HL-60 (cell line): ENCODE results near the gene AP3S2.

Experiments used
- DNase-seq, 2 experiments: peaks; one replicate each; pipeline ENCODE4 v3.0.0-alpha.2; 2010 to 2020; ENCODE audit warnings: low read depth in 1 of 2, low spot score in 1 of 2
- H3K27ac ChIP-seq: fragments of 250-450 bp; sonication (Bioruptor Pico); replicated peaks from 2 replicates; pipeline ENCODE4 v1.5.1; 2020; ENCODE audit warnings: mild to moderate bottlenecking, moderate library complexity
- H3K27me3 ChIP-seq: fragments of 250-450 bp; sonication (Bioruptor Pico); 2 replicates; pipeline ENCODE4 v1.5.1; 2021; ENCODE audit warnings: mild to moderate bottlenecking, moderate library complexity; ENCODE audit not compliant: insufficient read depth, poor library complexity, severe bottlenecking
- H3K4me3 ChIP-seq: replicated peaks from 2 replicates; pipeline ENCODE4 v1.5.1; 2011; ENCODE audit warnings: mild to moderate bottlenecking, control low read depth, low read length; ENCODE audit not compliant: insufficient read depth
- CTCF ChIP-seq: IDR thresholded peaks from one replicate; pipeline ENCODE4 v1.5.1; 2011; ENCODE audit warnings: low read length, control low read depth, inconsistent platforms; ENCODE audit not compliant: insufficient read depth
- GABPA ChIP-seq: IDR thresholded peaks from 2 replicates; pipeline ENCODE4 v1.6.1; 2012; ENCODE audit warnings: low read depth
- POLR2AphosphoS5 ChIP-seq: IDR thresholded peaks from 2 replicates; pipeline ENCODE4 v1.6.1; 2012; ENCODE audit warnings: low read depth
- REST ChIP-seq: IDR thresholded peaks from 2 replicates; pipeline ENCODE4 v1.6.1; 2012; ENCODE audit warnings: low read depth; ENCODE audit not compliant: insufficient replicate concordance
- SPI1 ChIP-seq: IDR thresholded peaks from 2 replicates; pipeline ENCODE4 v1.6.1; 2012; ENCODE audit warnings: low read depth, mild to moderate bottlenecking, borderline replicate concordance

AP3S2 gene

GRCh38 chr15:89841962-89842361 lies 51.8 kb downstream of the AP3S2 start:
- H3K27ac ChIP-seq = no peak overlapping the region

GRCh38 chr15:89841306-89841705 lies 52.5 kb downstream of the AP3S2 start:
- TF ChIP-seq REST = no peak
- no peak for TF ChIP-seq SPI1
- TF ChIP-seq GABPA = no peak
- TF ChIP-seq POLR2AphosphoS5 = no peak
- H3K4me3 ChIP-seq = no peak overlapping the region
- DNase-seq = no peak
- H3K27me3 ChIP-seq = no peaks in the 10 kb centered on the region
- no peak overlapping the region for H3K27ac ChIP-seq

More at GRCh38 chr15:89841962-89842361, 51.8 kb downstream of the AP3S2 start:
- no peak for DNase-seq
- TF ChIP-seq GABPA = no peak
- TF ChIP-seq REST = no peak
- no peak for TF ChIP-seq SPI1
- TF ChIP-seq POLR2AphosphoS5 = no peak
- no peak for TF ChIP-seq CTCF
- Histone ChIP-seq H3K4me3 (no peak overlapping the region), H3K27me3 (no peaks in the 10 kb centered on the region)

GRCh38 chr15:89839167-89839810 lies 54.5 kb downstream of the AP3S2 start:
- no peak for DNase-seq
- TF ChIP-seq REST (no peak), POLR2AphosphoS5 (no peak), GABPA (no peak), CTCF (no peak), SPI1 (no peak)
- H3K27me3 ChIP-seq = no peaks in the 10 kb centered on the region
- H3K27ac ChIP-seq = no peak overlapping the region
- H3K4me3 ChIP-seq = no peak overlapping the region

GRCh38 chr15:89837830-89838178 lies 56.0 kb downstream of the AP3S2 start:
- no peaks in the 10 kb centered on the region for H3K27me3 ChIP-seq
- TF ChIP-seq REST (no peak), GABPA (no peak), POLR2AphosphoS5 (no peak), CTCF (no peak), SPI1 (no peak)
- DNase-seq = no peak
- no peak overlapping the region for H3K4me3 ChIP-seq
- peak overlapping the region; percentile 51 for H3K27ac ChIP-seq
